Activated CD8-positive, alpha-beta T cell treated with anti-CD3 and anti-CD28 coated beads, Interleukin-2, amount 10 ng/mL, durations not matched to agents 7 days and 5 days (primary cell): ENCODE measurements around the gene EIF2B1. TPM values are rescaled to one million over a fixed set of nuclear protein-coding genes. Genes with fewer than 3 reads are reported as not detected.
"Not testable (repeated sequence)": the region's sequence is repeated elsewhere in the genome, so short reads cannot be mapped to it uniquely, and the experiment has no call there.

ENCODE experiments used
- ATAC-seq: fragments of 150-1000 bp; cut with Tn5 transposase; one replicate; pipeline ENCODE4 v1.10.0; 2021; ENCODE audit warnings: moderate library complexity
- CTCF ChIA-PET: fragments of 350-600 bp; sonication (Branson Sonifier 250); formaldehyde crosslinking; loops from one replicate; lab custom pipeline; 2021; ENCODE audit warnings: antibody characterized with exemption; lab: Charles Lee
- POLR2A ChIA-PET: fragments of 350-600 bp; sonication (Branson Sonifier 250); formaldehyde crosslinking; loops from one replicate; lab custom pipeline; 2021; ENCODE audit warnings: antibody characterized with exemption; lab: Charles Lee
- DNase-seq: peaks from one replicate; pipeline ENCODE4 v3.0.0-alpha.2; 2020
- H3K27ac Mint-ChIP-seq: one replicate; pipeline ENCODE4 v1.8.0; 2021; ENCODE audit warnings: mild to moderate bottlenecking, mixed read lengths
- H3K27me3 Mint-ChIP-seq: one replicate; pipeline ENCODE4 v1.8.0; 2021; ENCODE audit warnings: low read depth, mixed read lengths
- H3K36me3 Mint-ChIP-seq: one replicate; pipeline ENCODE4 v1.8.0; 2021; ENCODE audit warnings: low read depth, mixed read lengths
- H3K4me1 Mint-ChIP-seq: one replicate; pipeline ENCODE4 v1.8.0; 2021; ENCODE audit warnings: low read depth, mixed read lengths
- H3K4me3 Mint-ChIP-seq: one replicate; pipeline ENCODE4 v1.8.0; 2021; ENCODE audit warnings: mild to moderate bottlenecking, mixed read lengths
- H3K9me3 Mint-ChIP-seq: one replicate; pipeline ENCODE4 v1.8.0; 2022; ENCODE audit warnings: mixed read lengths; ENCODE audit not compliant: insufficient read depth
- total RNA-seq, 2 experiments: library from RNA; stranded (reverse); gene quantifications; one replicate each; pipeline ENCODE4 v1.2.3, GENCODE V29; 2021

EIF2B1 gene
- total RNA-seq, 2 experiments from 2014 or later = 70.2 to 73.6 TPM

GRCh38 chr12:123617144-123617543, 16.3 kb downstream of the EIF2B1 start:
- no peak overlapping the region for H3K4me3 Mint-ChIP-seq
- H3K36me3 Mint-ChIP-seq = peaks cover 75% of the 10 kb centered on the region
- H3K27me3 Mint-ChIP-seq = no peaks in the 10 kb centered on the region
- H3K27ac Mint-ChIP-seq = no peak overlapping the region
- ChIA-PET CTCF (interaction anchor here (0.9 kb wide), 1 partner anchor 15 kb away, joined by 5 read pairs; the partner anchor contains the start of gene DDX55), POLR2A (interaction anchor here (1.8 kb wide), 1 partner anchor 15 kb away, joined by 5 read pairs; the partner anchor contains the start of gene DDX55)
- DNase-seq = no peak
- H3K4me1 Mint-ChIP-seq = no peaks in the 10 kb centered on the region
- no peak for ATAC-seq
- no peaks in the 10 kb centered on the region for H3K9me3 Mint-ChIP-seq

GRCh38 chr12:123614531-123614930, 19.0 kb downstream of the EIF2B1 start:
- H3K36me3 Mint-ChIP-seq = peaks cover 72% of the 10 kb centered on the region
- ATAC-seq = no peak
- ChIA-PET POLR2A (interaction anchor here (0.9 to 1.4 kb wide), 2 partner anchors 12 to 55 kb away, joined by 3 read pairs; no protein-coding TSS in a partner anchor), CTCF (interaction anchor here (0.5 kb wide), 1 partner anchor 15 kb away, joined by 3 read pairs; no protein-coding TSS in a partner anchor)
- H3K27ac Mint-ChIP-seq = no peak overlapping the region
- H3K4me3 Mint-ChIP-seq = no peak overlapping the region
- no peak for DNase-seq
- no peaks in the 10 kb centered on the region for H3K4me1 Mint-ChIP-seq
- no peaks in the 10 kb centered on the region for H3K9me3 Mint-ChIP-seq
- no peaks in the 10 kb centered on the region for H3K27me3 Mint-ChIP-seq

- H3K4me1 Mint-ChIP-seq = no peaks in the 10 kb centered on the region
- CTCF ChIA-PET = interaction anchor here (0.5 kb wide), 1 partner anchor 15 kb away, joined by 3 read pairs; no protein-coding TSS in a partner anchor
- no peak overlapping the region for H3K4me3 Mint-ChIP-seq
- DNase-seq = no peak
- H3K9me3 Mint-ChIP-seq = no peaks in the 10 kb centered on the region
- POLR2A ChIA-PET = interaction anchor here (0.9 to 1.4 kb wide), 2 partner anchors 12 to 55 kb away, joined by 3 read pairs; no protein-coding TSS in a partner anchor
- H3K27ac Mint-ChIP-seq = no peak overlapping the region
- no peak for ATAC-seq
- no peaks in the 10 kb centered on the region for H3K27me3 Mint-ChIP-seq
- peaks cover 72% of the 10 kb centered on the region for H3K36me3 Mint-ChIP-seq
Observed at GRCh38 chr12:123614110-123614509, 19.4 kb downstream of the EIF2B1 start.

GRCh38 chr12:123608182-123608581, 25.3 kb downstream of the EIF2B1 start:
- no peak for ATAC-seq
- Mint-ChIP-seq H3K36me3 (peaks cover 63% of the 10 kb centered on the region), H3K4me1 (peaks cover 16% of the 10 kb centered on the region), H3K9me3 (no peaks in the 10 kb centered on the region), H3K27ac (no peak overlapping the region), H3K27me3 (no peaks in the 10 kb centered on the region), H3K4me3 (no peak overlapping the region)
- ChIA-PET POLR2A (no interaction called here), CTCF (no interaction called here)
- no peak for DNase-seq

- peaks cover 64% of the 10 kb centered on the region for H3K36me3 Mint-ChIP-seq
- CTCF ChIA-PET = no interaction called here
- peak overlapping the region; percentile 40 for H3K27ac Mint-ChIP-seq
- no peak for ATAC-seq
- POLR2A ChIA-PET = no interaction called here
- no peaks in the 10 kb centered on the region for H3K27me3 Mint-ChIP-seq
- H3K4me1 Mint-ChIP-seq = peaks cover 20% of the 10 kb centered on the region
- no peak for DNase-seq
- H3K9me3 Mint-ChIP-seq = no peaks in the 10 kb centered on the region
- H3K4me3 Mint-ChIP-seq = no peak overlapping the region
Observed at GRCh38 chr12:123607756-123608155, 25.7 kb downstream of the EIF2B1 start.

GRCh38 chr12:123603495-123603894, 30.0 kb downstream of the EIF2B1 start:
- H3K27me3 Mint-ChIP-seq, ATAC-seq, H3K27ac Mint-ChIP-seq, DNase-seq, H3K9me3 Mint-ChIP-seq: not testable (repeated sequence)
- H3K4me1 Mint-ChIP-seq = peaks cover 39% of the 10 kb centered on the region
- CTCF ChIA-PET = interaction anchor here (1.0 to 3.4 kb wide), 3 partner anchors 12 to 239 kb away, joined by 4 to 28 read pairs (median 5); no protein-coding TSS in a partner anchor
- H3K4me3 Mint-ChIP-seq = peak overlapping the region; percentile 90
- H3K36me3 Mint-ChIP-seq = peaks cover 52% of the 10 kb centered on the region
- POLR2A ChIA-PET = interaction anchor here (0.6 to 2.5 kb wide), 2 partner anchors 239 to 410 kb away, joined by 4 to 15 read pairs; partner anchors contain the start of gene SBNO1

GRCh38 chr12:123602651-123603195, 30.8 kb downstream of the EIF2B1 start:
- peak; percentile 7 for ATAC-seq
- Mint-ChIP-seq H3K4me1 (peaks cover 39% of the 10 kb centered on the region), H3K27ac (peak overlapping the region; percentile 98), H3K36me3 (peaks cover 51% of the 10 kb centered on the region), H3K27me3 (no peaks in the 10 kb centered on the region), H3K9me3 (no peaks in the 10 kb centered on the region), H3K4me3 (peak overlapping the region; percentile 90)
- ChIA-PET POLR2A (interaction anchor here (0.7 to 2.5 kb wide), 14 partner anchors 9 to 1076 kb away, joined by 3 to 15 read pairs (median 4); partner anchors contain the start of genes ATP6V0A2, KNTC1, MPHOSPH9 and MTRFR), CTCF (interaction anchor here (0.6 to 3.4 kb wide), 9 partner anchors 9 to 333 kb away, joined by 3 to 28 read pairs (median 5); partner anchors contain the start of gene TMED2)
- DNase-seq = peak; percentile 42

- Mint-ChIP-seq H3K4me3 (peak within 1 kb of the TSS; percentile 90), H3K27me3 (no peaks in the 10 kb centered on the region), H3K36me3 (peaks cover 51% of the 10 kb centered on the region), H3K4me1 (peaks cover 39% of the 10 kb centered on the region), H3K27ac (peak within 1 kb of the TSS; percentile 98), H3K9me3 (no peaks in the 10 kb centered on the region)
- POLR2A ChIA-PET = interaction anchor here (0.7 to 2.5 kb wide), 14 partner anchors 10 to 1075 kb away, joined by 3 to 15 read pairs (median 4); partner anchors contain the start of genes ATP6V0A2, KNTC1, MPHOSPH9 and MTRFR
- peak; percentile 95 for ATAC-seq
- peak; percentile 89 for DNase-seq
- CTCF ChIA-PET = interaction anchor here (0.6 to 3.4 kb wide), 9 partner anchors 10 to 332 kb away, joined by 3 to 28 read pairs (median 5); partner anchors contain the start of gene TMED2
Observed at GRCh38 chr12:123601602-123602489, 31.6 kb downstream of the EIF2B1 start, which contains the start of gene DDX55. Gene DDX55, plus strand, starts transcription at chr12:123602099. Its CDS starts 50 bp downstream, at chr12:123602149.

GRCh38 chr12:123599721-123600120, 33.8 kb downstream of the EIF2B1 start:
- POLR2A ChIA-PET = interaction anchor here (0.6 kb wide), 1 partner anchor 1017 kb away, joined by 4 read pairs; no protein-coding TSS in a partner anchor
- CTCF ChIA-PET = interaction anchor here (0.6 to 2.4 kb wide), 4 partner anchors 9 to 79 kb away, joined by 3 to 6 read pairs (median 3); no protein-coding TSS in a partner anchor
- H3K36me3 Mint-ChIP-seq = peaks cover 57% of the 10 kb centered on the region
- no peak for ATAC-seq
- no peak for DNase-seq
- H3K4me3 Mint-ChIP-seq = peak overlapping the region; percentile 37
- peak overlapping the region; percentile 46 for H3K27ac Mint-ChIP-seq
- H3K9me3 Mint-ChIP-seq = no peaks in the 10 kb centered on the region
- H3K4me1 Mint-ChIP-seq = peaks cover 34% of the 10 kb centered on the region
- H3K27me3 Mint-ChIP-seq = no peaks in the 10 kb centered on the region

GRCh38 chr12:123599310-123599709, 34.2 kb downstream of the EIF2B1 start:
- Mint-ChIP-seq H3K9me3 (no peaks in the 10 kb centered on the region), H3K4me3 (no peak overlapping the region), H3K4me1 (peaks cover 32% of the 10 kb centered on the region), H3K27me3 (no peaks in the 10 kb centered on the region), H3K27ac (peak overlapping the region; percentile 20), H3K36me3 (peaks cover 55% of the 10 kb centered on the region)
- CTCF ChIA-PET = interaction anchor here (0.6 to 2.4 kb wide), 4 partner anchors 9 to 361 kb away, joined by 3 to 6 read pairs (median 4); no protein-coding TSS in a partner anchor
- DNase-seq (no peak), ATAC-seq (no peak)
- POLR2A ChIA-PET = no interaction called here

GRCh38 chr12:123598522-123598921, 35.0 kb downstream of the EIF2B1 start:
- H3K4me3 Mint-ChIP-seq = no peak overlapping the region
- DNase-seq = no peak
- H3K4me1 Mint-ChIP-seq = peaks cover 26% of the 10 kb centered on the region
- ATAC-seq = no peak
- peak overlapping the region; percentile 18 for H3K27ac Mint-ChIP-seq
- ChIA-PET POLR2A (no interaction called here), CTCF (interaction anchor here (0.8 to 2.4 kb wide), 3 partner anchors 8 to 360 kb away, joined by 3 to 6 read pairs (median 4); no protein-coding TSS in a partner anchor)
- H3K36me3 Mint-ChIP-seq = peaks cover 55% of the 10 kb centered on the region
- no peaks in the 10 kb centered on the region for H3K9me3 Mint-ChIP-seq
- no peaks in the 10 kb centered on the region for H3K27me3 Mint-ChIP-seq
